Erythroblast (primary cell): Measurements from ENCODE around the gene SAMHD1.

Source experiments
- GATA1 ChIP-seq: IDR thresholded peaks from 2 replicates; pipeline ENCODE4 v1.6.1; 2011; ENCODE audit warnings: low read depth, mild to moderate bottlenecking, control low read depth, low read length, moderate library complexity
- POLR2A ChIP-seq: IDR thresholded peaks from 2 replicates; pipeline ENCODE4 v1.6.1; 2011; ENCODE audit warnings: mild to moderate bottlenecking, low read length

- no peak for TF ChIP-seq POLR2A
- no peak for TF ChIP-seq GATA1
Measured at GRCh38 chr20:36852187-36852586, 99.3 kb downstream of the SAMHD1 start.
